BE2C (cell line): ENCODE results near the gene LIPI.

Experiments used
- DNase-seq: peaks from one replicate; pipeline ENCODE4 v3.0.0-alpha.2; 2020
- H3K27me3 ChIP-seq: fragments of 250-450 bp; sonication (Bioruptor Pico); 2 replicates; pipeline ENCODE4 v1.5.1; 2020; ENCODE audit warnings: mild to moderate bottlenecking
- H3K36me3 ChIP-seq: fragments of 250-450 bp; sonication (Bioruptor Pico); 2 replicates; pipeline ENCODE4 v1.5.1; 2020; ENCODE audit warnings: mild to moderate bottlenecking
- H3K4me1 ChIP-seq: fragments of 250-450 bp; sonication (Bioruptor Pico); 2 replicates; pipeline ENCODE4 v1.5.1; 2020
- H3K4me3 ChIP-seq: 2 replicates; pipeline ENCODE4 v1.5.1; 2011; ENCODE audit warnings: low read depth, low read length
- H3K9me3 ChIP-seq: fragments of 250-450 bp; sonication (Bioruptor Pico); 2 replicates; pipeline ENCODE4 v1.5.1; 2020
- TF ChIP-seq, protein P1 (sequence below): IDR thresholded peaks from 2 replicates; pipeline ENCODE4 v1.5.1; 2012; ENCODE audit warnings: mild to moderate bottlenecking, low read depth, low read length

Gene LIPI

DNA sequence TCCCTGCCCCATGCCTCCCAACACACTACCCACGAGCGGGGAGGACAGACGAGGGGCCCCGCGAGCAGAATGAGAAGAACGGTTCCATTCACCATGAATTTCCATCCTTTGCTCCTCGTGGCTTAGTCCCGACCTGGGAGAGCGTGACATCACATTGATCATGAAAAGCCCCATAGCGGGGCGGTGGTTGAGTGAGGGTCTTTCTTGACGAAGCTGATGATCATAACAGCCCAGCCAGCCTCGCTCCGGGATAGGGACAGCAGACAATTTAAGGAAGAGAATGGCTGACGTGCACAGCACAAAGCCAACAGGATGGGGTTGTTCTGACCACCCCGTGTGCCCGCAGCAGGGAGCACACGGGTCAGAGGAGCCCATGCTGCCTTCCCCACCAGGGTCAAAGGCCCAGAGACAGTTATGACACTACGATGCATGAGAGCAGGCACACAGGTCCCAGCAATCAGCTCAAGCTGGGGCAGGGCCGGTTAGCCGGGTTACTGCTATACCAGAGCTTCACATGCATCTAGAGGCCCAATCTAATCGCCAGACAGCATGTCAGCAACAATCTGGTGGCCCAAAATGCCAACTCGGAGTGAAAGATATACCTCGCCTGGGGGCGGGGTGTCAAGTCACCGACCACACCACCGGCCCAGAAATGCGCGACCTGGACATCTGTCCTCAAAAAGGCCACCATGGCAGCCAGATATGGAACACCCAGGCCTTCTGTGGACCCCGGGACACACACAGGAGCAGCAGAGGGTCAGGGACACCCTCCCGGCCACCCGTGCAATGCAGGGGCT, 135.2 kb downstream of the LIPI start:
- no peak overlapping the region for H3K4me3 ChIP-seq
- H3K36me3 ChIP-seq, result no peaks in the 10 kb centered on the region
- H3K9me3 ChIP-seq, result no peaks in the 10 kb centered on the region
- TF ChIP-seq, protein P1, sequence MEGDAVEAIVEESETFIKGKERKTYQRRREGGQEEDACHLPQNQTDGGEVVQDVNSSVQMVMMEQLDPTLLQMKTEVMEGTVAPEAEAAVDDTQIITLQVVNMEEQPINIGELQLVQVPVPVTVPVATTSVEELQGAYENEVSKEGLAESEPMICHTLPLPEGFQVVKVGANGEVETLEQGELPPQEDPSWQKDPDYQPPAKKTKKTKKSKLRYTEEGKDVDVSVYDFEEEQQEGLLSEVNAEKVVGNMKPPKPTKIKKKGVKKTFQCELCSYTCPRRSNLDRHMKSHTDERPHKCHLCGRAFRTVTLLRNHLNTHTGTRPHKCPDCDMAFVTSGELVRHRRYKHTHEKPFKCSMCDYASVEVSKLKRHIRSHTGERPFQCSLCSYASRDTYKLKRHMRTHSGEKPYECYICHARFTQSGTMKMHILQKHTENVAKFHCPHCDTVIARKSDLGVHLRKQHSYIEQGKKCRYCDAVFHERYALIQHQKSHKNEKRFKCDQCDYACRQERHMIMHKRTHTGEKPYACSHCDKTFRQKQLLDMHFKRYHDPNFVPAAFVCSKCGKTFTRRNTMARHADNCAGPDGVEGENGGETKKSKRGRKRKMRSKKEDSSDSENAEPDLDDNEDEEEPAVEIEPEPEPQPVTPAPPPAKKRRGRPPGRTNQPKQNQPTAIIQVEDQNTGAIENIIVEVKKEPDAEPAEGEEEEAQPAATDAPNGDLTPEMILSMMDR, result no peak
- H3K4me1 ChIP-seq, result no peaks in the 10 kb centered on the region
- no peak for DNase-seq
- no peaks in the 10 kb centered on the region for H3K27me3 ChIP-seq

DNA sequence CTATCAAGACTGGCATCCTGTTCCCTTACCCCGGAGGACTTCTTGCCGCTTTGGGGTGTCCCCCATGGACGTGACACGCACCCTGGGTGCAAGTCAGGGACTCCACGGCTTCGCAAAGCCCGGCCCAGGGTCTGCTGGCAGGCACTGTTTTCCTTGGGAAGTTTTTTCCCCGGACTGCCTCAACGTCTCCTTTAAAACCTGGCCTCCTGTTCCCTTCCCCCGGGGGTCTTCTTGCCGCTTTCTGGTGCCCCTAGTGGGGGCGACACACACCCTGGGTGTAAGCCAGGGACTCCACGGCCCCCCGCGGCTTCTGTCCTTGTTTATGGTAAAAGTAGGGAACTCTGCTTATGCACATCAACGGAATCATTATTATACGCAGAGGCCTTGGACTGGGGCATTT, 136.6 kb downstream of the LIPI start:
- TF ChIP-seq, protein P1, result no peak
- Histone ChIP-seq H3K4me3 (no peak overlapping the region), H3K27me3 (no peaks in the 10 kb centered on the region), H3K9me3 (no peaks in the 10 kb centered on the region), H3K36me3 (no peaks in the 10 kb centered on the region), H3K4me1 (no peaks in the 10 kb centered on the region)
- DNase-seq, result no peak

DNA sequence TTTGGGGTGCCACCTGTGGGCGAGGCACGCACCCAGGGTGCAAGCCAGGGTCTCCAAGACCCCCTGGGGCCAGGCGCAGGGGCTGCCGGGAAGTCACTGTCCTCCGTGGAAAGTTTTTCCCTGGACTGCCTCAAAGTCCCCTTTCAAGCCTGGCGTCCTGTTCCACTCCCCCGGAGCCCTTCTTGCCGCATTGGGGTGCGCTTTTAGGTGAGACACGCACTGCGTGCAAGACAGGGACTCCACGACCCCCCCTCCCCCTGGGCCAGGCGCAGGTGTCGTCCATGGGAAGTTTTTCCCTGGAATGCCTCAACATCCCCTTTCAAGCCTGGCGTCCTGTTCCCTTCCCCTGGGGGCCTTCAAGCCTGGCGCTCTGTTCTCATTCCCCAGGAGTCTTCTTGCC, 137.1 kb downstream of the LIPI start:
- Histone ChIP-seq H3K36me3 (no peaks in the 10 kb centered on the region), H3K4me1 (no peaks in the 10 kb centered on the region), H3K27me3 (no peaks in the 10 kb centered on the region), H3K9me3 (no peaks in the 10 kb centered on the region), H3K4me3 (no peak overlapping the region)
- no peak for DNase-seq
- TF ChIP-seq, protein P1, result no peak

DNA sequence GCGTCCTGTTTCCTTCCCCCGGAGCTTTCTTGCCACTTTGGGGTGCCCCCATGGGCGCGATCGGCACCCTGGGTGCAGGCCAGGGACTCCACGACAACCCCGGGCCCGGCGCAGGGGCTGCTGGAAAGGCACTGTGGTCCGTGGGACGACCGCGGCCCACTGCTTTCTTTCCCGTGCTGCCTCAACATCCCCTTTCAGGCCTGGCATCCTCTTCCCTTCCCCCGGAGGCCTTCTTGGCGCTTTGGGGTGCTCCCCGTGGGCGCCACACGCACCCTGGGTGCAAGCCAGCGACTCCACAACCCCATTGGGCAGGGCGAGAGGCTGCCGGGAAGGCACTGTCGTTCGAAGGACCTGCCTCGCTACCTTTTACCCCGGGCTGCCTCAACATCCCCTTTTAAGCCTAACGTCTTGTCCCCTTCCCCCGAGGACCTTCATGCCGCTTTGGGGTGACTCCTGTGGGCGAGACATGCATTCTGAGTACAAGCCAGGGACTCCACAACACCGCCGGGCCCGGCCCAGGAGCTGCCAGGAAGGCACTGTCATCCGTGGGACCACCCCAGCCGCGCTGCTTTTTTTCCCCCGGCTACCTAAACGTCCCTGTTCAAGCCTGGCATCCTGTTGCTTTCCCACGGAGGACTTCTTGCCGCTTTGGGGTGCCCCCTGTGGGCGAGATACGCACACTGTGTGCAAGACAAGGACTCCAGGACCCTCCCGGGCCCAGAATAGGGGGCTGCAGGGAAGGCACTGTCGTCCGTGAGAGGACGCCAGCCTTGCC, 137.8 kb downstream of the LIPI start:
- Histone ChIP-seq H3K27me3 (no peaks in the 10 kb centered on the region), H3K4me1 (no peaks in the 10 kb centered on the region), H3K36me3 (no peaks in the 10 kb centered on the region), H3K9me3 (no peaks in the 10 kb centered on the region), H3K4me3 (no peak overlapping the region)
- TF ChIP-seq, protein P1, result no peak
- no peak for DNase-seq

DNA sequence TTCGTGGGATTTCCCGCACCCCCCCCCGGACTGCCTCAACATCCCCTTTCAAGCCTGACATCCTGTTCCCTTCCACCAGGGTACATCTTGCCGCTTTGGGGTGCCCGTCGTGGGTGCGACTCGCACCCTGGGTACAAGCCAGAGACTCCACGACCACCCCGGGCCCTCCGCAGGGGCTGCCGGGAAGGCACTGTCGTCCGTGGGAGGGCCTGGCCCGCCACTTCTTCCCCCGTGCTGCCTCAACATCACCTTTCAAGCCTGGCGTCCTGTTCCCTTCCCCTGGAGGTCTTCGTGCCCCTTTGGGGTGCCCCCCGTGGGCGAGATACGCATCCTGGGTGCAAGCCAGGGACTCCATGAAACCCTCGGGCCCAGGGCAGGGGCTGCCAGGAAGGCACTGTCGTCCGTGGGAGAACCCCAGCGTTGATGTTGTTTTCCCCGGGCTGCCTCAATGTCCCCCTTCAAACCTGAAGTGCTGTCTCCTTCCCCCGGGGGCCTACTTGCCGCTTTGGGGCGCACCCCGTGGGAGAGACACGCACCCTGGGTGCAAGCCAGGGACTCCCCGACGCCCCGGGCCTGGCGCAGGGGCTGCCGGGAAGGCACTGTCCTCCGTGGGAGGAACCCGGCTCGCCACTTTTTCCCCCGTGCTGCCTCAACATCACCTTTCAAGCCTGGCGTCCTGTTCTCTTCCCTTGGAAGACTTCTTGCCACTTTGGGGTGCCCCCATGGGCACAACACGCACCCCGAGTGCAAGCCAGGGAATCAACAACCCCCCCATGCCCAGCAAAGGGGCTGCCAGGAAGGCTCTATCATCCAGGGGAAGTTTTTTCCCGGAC, 138.6 kb downstream of the LIPI start:
- Histone ChIP-seq H3K27me3 (no peaks in the 10 kb centered on the region), H3K4me1 (no peaks in the 10 kb centered on the region), H3K9me3 (no peaks in the 10 kb centered on the region), H3K4me3 (no peak overlapping the region), H3K36me3 (no peaks in the 10 kb centered on the region)
- TF ChIP-seq, protein P1, result no peak
- DNase-seq, result no peak
